Breast epithelium (tissue), 3 donors: Measurements from ENCODE around the gene EFNA1.

Experiments used
- POLR2A ChIP-seq: fragments of 450-650 bp; IDR thresholded peaks from one replicate; pipeline ENCODE4 v1.6.1; 2016; ENCODE audit warnings: antibody characterized with exemption, mild to moderate bottlenecking, moderate library complexity
- TF ChIP-seq, protein P1 (sequence below), 3 donors: fragments of 450-650 bp; IDR thresholded peaks; one replicate each; pipeline ENCODE4 v1.5.1; 2016 to 2017; ENCODE audit warnings: antibody characterized with exemption in 3 of 3, mild to moderate bottlenecking in 3 of 3, moderate library complexity in 3 of 3

DNA sequence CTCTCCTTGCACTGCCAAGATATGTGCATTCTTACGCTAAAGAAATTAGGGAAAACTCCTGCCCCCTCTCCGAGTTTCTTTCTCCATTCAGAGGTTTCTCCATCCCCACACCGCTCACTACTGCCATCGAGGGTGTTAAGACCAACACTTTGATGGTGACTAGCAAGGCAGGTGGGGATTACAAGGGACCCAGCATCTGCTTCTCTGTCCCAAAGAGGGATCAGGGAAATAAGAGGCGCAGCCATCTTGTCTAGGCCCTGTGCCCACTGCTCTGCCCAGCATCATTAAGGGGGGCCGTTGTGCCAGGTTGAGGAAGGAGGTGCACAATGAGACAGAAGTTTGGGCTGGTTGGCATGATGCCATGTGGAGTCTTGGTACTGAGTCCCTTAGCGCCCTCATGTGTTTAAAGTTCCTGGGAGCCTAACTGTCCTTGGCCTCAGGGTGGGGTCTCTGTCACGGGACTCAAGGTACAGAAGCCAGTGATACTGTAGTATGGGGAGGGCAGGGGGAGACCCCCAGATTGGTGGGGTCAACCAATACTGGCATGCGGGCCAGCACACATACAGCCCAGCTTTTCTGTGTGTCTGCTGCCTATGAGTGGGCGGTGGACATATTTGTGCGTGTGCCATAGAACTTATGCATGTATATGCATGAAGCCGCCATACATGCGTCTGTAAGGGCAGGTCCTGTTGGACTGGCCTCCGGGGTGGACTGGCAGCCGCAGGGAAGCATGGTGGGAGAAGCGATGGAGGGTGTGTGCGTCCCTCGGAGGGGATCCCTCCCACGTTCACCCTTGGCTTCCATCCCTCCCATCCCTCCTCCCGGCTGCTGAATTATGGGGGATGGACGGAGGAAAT is 43.6 kb upstream of the EFNA1 start:
- TF ChIP-seq, protein P1, sequence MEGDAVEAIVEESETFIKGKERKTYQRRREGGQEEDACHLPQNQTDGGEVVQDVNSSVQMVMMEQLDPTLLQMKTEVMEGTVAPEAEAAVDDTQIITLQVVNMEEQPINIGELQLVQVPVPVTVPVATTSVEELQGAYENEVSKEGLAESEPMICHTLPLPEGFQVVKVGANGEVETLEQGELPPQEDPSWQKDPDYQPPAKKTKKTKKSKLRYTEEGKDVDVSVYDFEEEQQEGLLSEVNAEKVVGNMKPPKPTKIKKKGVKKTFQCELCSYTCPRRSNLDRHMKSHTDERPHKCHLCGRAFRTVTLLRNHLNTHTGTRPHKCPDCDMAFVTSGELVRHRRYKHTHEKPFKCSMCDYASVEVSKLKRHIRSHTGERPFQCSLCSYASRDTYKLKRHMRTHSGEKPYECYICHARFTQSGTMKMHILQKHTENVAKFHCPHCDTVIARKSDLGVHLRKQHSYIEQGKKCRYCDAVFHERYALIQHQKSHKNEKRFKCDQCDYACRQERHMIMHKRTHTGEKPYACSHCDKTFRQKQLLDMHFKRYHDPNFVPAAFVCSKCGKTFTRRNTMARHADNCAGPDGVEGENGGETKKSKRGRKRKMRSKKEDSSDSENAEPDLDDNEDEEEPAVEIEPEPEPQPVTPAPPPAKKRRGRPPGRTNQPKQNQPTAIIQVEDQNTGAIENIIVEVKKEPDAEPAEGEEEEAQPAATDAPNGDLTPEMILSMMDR (IDR thresholded peaks at IDR 0.05) = no peak
- no peak for TF ChIP-seq POLR2A
